Esophagus squamous epithelium (tissue), 5 donors: ENCODE results near the gene CENPT. TPM values are rescaled to one million over a fixed set of nuclear protein-coding genes. Genes with fewer than 3 reads are reported as not detected.

Experiments
- DNase-seq: peaks from one replicate; lab custom pipeline; 2025; lab: John Stamatoyannopoulos, UW
- H3K27ac ChIP-seq, 4 donors: fragments of 200-600 bp; sonication (generic); one replicate each; pipeline ENCODE4 v1.5.1; 2016 to 2019; ENCODE audit warnings: mild to moderate bottlenecking in 1 of 4
- H3K27me3 ChIP-seq, 4 donors: fragments of 200-600 bp; sonication (generic); 1 replicate in 3 of 4; 2 replicates in 1 of 4; pipeline versions ENCODE4 v1.5.1 to v1.6.0; 2017 to 2021; ENCODE audit warnings: antibody characterized with exemption in 1 of 4
- H3K36me3 ChIP-seq, 3 donors: fragments of 200-600 bp; sonication (generic); one replicate each; pipeline ENCODE4 v1.5.1; 2016 to 2019
- H3K4me1 ChIP-seq, 3 donors: fragments of 200-600 bp; sonication (generic); one replicate each; pipeline ENCODE4 v1.5.1; 2017 to 2019
- H3K4me3 ChIP-seq, 4 donors: fragments of 200-600 bp; sonication (generic); 1 replicate in 3 of 4; 2 replicates in 1 of 4; pipeline ENCODE4 v1.5.1; 2016 to 2019; ENCODE audit warnings: mild to moderate bottlenecking in 2 of 4, moderate library complexity in 1 of 4
- H3K9me3 ChIP-seq, 3 donors: fragments of 200-600 bp; sonication (generic); one replicate each; pipeline ENCODE4 v1.5.1; 2016 to 2019
- CTCF ChIP-seq, 6 experiments: fragments of 450-650 bp in 4 of 6; fragments of 200-600 bp in 2 of 6; sonication (generic) in 2 of 6; IDR thresholded peaks; one replicate each; pipeline ENCODE4 v1.5.1; 2016 to 2019; ENCODE audit warnings: antibody characterized with exemption in 6 of 6, mild to moderate bottlenecking in 4 of 6, moderate library complexity in 4 of 6
- POLR2A ChIP-seq, 4 donors: fragments of 450-650 bp; IDR thresholded peaks; one replicate each; pipeline ENCODE4 v1.6.1; 2017; ENCODE audit warnings: antibody characterized with exemption in 4 of 4, mild to moderate bottlenecking in 4 of 4, moderate library complexity in 3 of 4
- whole genome bisulfite sequencing, 2 donors: methylation state at CpG; one replicate each; pipeline ENCODE4 v1.1.5; 2018; 5-methylcytosine and 5-hydroxymethylcytosine counted together
- intact Hi-C: fragments of 100-400 bp; cut with DNase I; formaldehyde crosslinking; loops from one replicate; pipeline ENCODE4 v1.15.0; 2022
- total RNA-seq, 4 donors: library from RNA; depleted of rRNA; stranded (reverse); fragments of >200 nt; gene quantifications; one replicate each; pipeline ENCODE4 v1.1.0, GENCODE V29; 2016
- donor health status: DM: yes; HTN: yes; CAD: no.

CENPT gene
- total RNA-seq, 4 donors from 2014 or later = 12.3 to 42.7 (median 19.6) TPM

GRCh38 chr16:67855789-67856188, 8.3 kb upstream of the CENPT start:
- intact Hi-C loops = no loop called here
- WGBS, 2 donors = 83 to 84% methylated on average over 7 to 9 of the region's 10 CpGs
- TF ChIP-seq CTCF (IDR thresholded peaks at IDR 0.05) = no peak
- no peak for TF ChIP-seq POLR2A (IDR thresholded peaks at IDR 0.05)
- Histone ChIP-seq H3K4me3 (no peak overlapping the region), H3K27me3 (no peaks in the 10 kb centered on the region), H3K36me3 (no peaks in the 10 kb centered on the region), H3K27ac (peak overlapping the region in 1 of 4 donors; percentile 25), H3K9me3 (no peaks in the 10 kb centered on the region), H3K4me1 (peaks cover 32 to 67% (median 34%) of the 10 kb centered on the region in 3 donors)
- no peak for DNase-seq

GRCh38 chr16:67853670-67854069, 6.2 kb upstream of the CENPT start:
- no peaks in the 10 kb centered on the region for H3K36me3 ChIP-seq
- H3K27ac ChIP-seq = no peak overlapping the region
- no peak overlapping the region for H3K4me3 ChIP-seq
- peaks cover 26 to 70% (median 32%) of the 10 kb centered on the region in 3 donors for H3K4me1 ChIP-seq
- TF ChIP-seq CTCF (IDR thresholded peaks at IDR 0.05) (no peak), POLR2A (IDR thresholded peaks at IDR 0.05) (no peak)
- no peaks in the 10 kb centered on the region for H3K9me3 ChIP-seq
- WGBS, 2 donors = 94% methylated on average over 3 of the region's 3 CpGs; no CpG with 5 or more reads in 1 of the 2 donors
- intact Hi-C loops = no loop called here
- H3K27me3 ChIP-seq = no peaks in the 10 kb centered on the region
- no peak for DNase-seq

- TF ChIP-seq CTCF (IDR thresholded peaks at IDR 0.05) (no peak), POLR2A (IDR thresholded peaks at IDR 0.05) (no peak)
- DNase-seq = no peak
- intact Hi-C loops = no loop called here
- H3K27ac ChIP-seq = peak overlapping the region in 3 of 4 donors; percentile 90 to 100 (median 99)
- H3K9me3 ChIP-seq = no peaks in the 10 kb centered on the region
- peak overlapping the region; percentile 86 to 94 (median 91) for H3K4me3 ChIP-seq
- 86 to 94% methylated on average over 8 to 11 of the region's 11 CpGs for WGBS, 2 donors
- H3K4me1 ChIP-seq = peaks cover 40 to 77% (median 41%) of the 10 kb centered on the region in 3 donors
- no peaks in the 10 kb centered on the region for H3K27me3 ChIP-seq
- H3K36me3 ChIP-seq = no peaks in the 10 kb centered on the region
These were observed 625 bp upstream of the CENPT start for GRCh38 chr16:67848118-67848517.

GRCh38 chr16:67846320-67847063, 1.0 kb downstream of the CENPT start, which contains the start of gene NUTF2:
Gene NUTF2 (plus strand): TSS chr16:67846933. CDS start chr16:67865131, 18,198 bp downstream.
- TF ChIP-seq CTCF (IDR thresholded peaks at IDR 0.05) (peak in 1 of 6 experiments; percentile 58), POLR2A (IDR thresholded peaks at IDR 0.05) (peak in 3 of 4 donors; percentile 46 to 75 (median 71))
- H3K36me3 ChIP-seq = no peaks in the 10 kb centered on the region
- WGBS, 2 donors = 0% methylated on average over 5 of the region's 57 CpGs; no CpG with 5 or more reads in 1 of the 2 donors
- H3K9me3 ChIP-seq = no peaks in the 10 kb centered on the region
- intact Hi-C loops = no loop called here
- H3K27ac ChIP-seq = peak within 1 kb of the TSS; percentile 90 to 100 (median 98)
- DNase-seq = peak; percentile 88
- no peaks in the 10 kb centered on the region for H3K27me3 ChIP-seq
- H3K4me3 ChIP-seq = peak within 1 kb of the TSS; percentile 86 to 94 (median 91)
- H3K4me1 ChIP-seq = peaks cover 41 to 82% (median 44%) of the 10 kb centered on the region in 3 donors

- DNase-seq = no peak
- Histone ChIP-seq H3K27me3 (no peaks in the 10 kb centered on the region), H3K27ac (peak overlapping the region; percentile 90 to 100 (median 98)), H3K9me3 (no peaks in the 10 kb centered on the region), H3K4me3 (peak overlapping the region; percentile 86 to 94 (median 91)), H3K36me3 (no peaks in the 10 kb centered on the region), H3K4me1 (peaks cover 41 to 81% (median 44%) of the 10 kb centered on the region in 3 donors)
- intact Hi-C loops = no loop called here
- no peak for TF ChIP-seq CTCF (IDR thresholded peaks at IDR 0.05)
- TF ChIP-seq POLR2A (IDR thresholded peaks at IDR 0.05) = no peak
- WGBS, 2 donors = 6 to 15% methylated on average over 2 of the region's 2 CpGs
These were observed 1.5 kb downstream of the CENPT start for GRCh38 chr16:67846063-67846319.
